ENCODE results near the gene BIK. TPM values are rescaled to one million over a fixed set of nuclear protein-coding genes. Genes with fewer than 3 reads are reported as not detected.

BIK gene
- total RNA-seq, 6 experiments from 2014 or later: 0.20 TPM; not detected in 5

DNA sequence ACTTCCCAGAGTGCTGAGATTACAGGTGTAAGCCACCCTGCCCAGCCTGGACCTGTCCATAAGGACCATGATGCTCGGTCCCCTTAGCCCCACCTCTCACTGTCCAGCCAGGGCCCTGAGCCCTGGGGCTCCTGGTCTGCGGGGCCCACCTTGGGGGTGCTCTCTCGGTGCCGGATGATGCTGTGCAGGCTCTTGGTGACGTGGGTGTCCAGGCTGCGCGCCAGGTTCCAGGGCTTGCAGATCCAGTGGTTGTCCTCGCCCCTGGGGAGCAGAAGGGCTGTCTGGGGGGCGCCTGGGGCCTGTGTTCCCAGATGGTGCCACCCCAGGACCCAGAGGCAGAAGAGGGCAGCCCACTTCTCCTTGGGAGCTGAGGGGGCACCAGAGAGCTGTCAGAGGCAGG is 63.0 kb downstream of the BIK start:
- H3K4me3 Mint-ChIP-seq: no peak overlapping the region
- DNase-seq: no peak
- no peak overlapping the region for H3K27ac Mint-ChIP-seq
- peaks cover 6% of the 10 kb centered on the region; the same call in 1 of the 2 replicates for H3K36me3 Mint-ChIP-seq (ENCODE audit: low read depth)
- peaks cover 6% of the 10 kb centered on the region; the same call in 1 of the 2 replicates for H3K4me1 Mint-ChIP-seq (ENCODE audit: low read depth)
- no peaks in the 10 kb centered on the region for H3K27me3 Mint-ChIP-seq (ENCODE audit: insufficient read depth)
- TF ChIP-seq, protein P1, sequence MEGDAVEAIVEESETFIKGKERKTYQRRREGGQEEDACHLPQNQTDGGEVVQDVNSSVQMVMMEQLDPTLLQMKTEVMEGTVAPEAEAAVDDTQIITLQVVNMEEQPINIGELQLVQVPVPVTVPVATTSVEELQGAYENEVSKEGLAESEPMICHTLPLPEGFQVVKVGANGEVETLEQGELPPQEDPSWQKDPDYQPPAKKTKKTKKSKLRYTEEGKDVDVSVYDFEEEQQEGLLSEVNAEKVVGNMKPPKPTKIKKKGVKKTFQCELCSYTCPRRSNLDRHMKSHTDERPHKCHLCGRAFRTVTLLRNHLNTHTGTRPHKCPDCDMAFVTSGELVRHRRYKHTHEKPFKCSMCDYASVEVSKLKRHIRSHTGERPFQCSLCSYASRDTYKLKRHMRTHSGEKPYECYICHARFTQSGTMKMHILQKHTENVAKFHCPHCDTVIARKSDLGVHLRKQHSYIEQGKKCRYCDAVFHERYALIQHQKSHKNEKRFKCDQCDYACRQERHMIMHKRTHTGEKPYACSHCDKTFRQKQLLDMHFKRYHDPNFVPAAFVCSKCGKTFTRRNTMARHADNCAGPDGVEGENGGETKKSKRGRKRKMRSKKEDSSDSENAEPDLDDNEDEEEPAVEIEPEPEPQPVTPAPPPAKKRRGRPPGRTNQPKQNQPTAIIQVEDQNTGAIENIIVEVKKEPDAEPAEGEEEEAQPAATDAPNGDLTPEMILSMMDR (IDR thresholded peaks at IDR 0.05): no peak
- H3K9me3 Mint-ChIP-seq: no peaks in the 10 kb centered on the region

DNA sequence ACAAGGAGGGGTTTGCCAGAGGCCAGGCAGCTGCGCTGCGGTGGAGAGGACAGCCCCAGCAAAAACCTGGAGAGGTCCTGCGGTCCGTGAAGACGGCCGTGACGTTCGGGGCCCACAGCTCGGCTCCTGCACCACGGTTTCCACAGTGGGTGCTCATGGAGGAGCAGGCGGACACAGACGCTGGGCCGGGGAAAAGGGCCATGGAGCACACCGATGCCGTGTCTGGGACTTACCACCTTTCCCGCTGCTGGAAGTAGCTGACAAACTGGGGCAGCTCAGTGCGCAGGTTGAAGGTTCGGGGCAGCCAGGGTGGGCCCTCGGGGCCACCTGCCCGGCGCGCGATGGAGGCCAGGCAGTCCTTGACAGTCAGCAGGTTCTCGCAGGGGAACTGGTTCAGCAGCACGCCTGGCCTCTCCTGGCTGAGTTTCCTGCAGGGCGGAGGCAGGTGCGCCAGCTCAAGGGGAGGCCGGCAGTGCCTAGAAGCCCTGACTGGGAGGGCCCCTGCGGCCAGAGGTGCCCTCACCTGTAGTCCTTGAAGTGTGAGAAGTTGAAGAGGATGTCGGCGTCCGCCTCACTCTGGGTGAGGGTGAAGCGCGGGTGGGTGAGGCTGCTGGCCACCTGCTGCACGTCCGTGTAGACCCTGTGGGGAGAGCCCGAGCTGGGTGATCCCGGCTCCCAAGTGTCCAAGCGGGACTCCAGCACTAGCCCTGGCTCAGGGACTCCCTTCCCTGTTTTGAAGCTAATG is 63.6 kb downstream of the BIK start:
- Mint-ChIP-seq H3K9me3 (no peaks in the 10 kb centered on the region), H3K4me1 (ENCODE audit: low read depth) (peaks cover under 1% of the 10 kb centered on the region; the same call in 1 of the 2 replicates), H3K27ac (no peak overlapping the region), H3K4me3 (no peak overlapping the region), H3K27me3 (ENCODE audit: insufficient read depth) (no peaks in the 10 kb centered on the region), H3K36me3 (ENCODE audit: low read depth) (peaks cover 9% of the 10 kb centered on the region; the same call in 1 of the 2 replicates)
- no peak for DNase-seq
- TF ChIP-seq, protein P1 (IDR thresholded peaks at IDR 0.05): no peak

DNA sequence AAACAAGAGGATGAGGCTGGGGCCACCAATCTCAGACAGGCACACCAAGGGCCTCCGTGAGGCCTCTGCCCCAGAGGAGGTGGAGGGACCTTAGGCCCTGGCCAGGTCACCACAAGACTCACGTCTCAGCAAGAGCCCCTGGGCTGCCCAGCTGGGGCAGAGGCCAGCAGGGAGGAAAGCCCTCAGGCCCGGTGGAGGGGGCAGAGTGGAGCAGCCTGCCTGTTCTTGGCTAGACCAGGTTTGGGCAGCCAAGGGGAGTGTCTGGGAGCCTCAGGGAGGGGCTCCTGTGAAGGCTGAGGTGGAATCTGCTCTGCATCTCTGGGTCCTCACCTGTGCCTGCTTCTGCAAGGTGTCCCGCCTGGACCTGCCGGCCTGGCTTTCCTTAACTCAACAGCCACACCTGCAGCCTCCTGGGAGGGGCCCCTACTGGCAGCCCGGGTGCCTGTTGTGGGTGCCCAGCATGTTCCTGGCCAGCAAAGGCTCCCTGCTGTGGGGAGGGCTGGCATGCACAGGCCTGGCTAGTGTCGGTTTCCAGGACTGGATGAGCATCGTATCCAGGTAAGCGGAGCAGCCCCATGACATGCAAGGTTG is 64.5 kb downstream of the BIK start:
- H3K27me3 Mint-ChIP-seq (ENCODE audit: insufficient read depth): no peaks in the 10 kb centered on the region
- no peak overlapping the region for H3K27ac Mint-ChIP-seq
- peaks cover 9% of the 10 kb centered on the region; the same call in 1 of the 2 replicates for H3K36me3 Mint-ChIP-seq (ENCODE audit: low read depth)
- H3K9me3 Mint-ChIP-seq: no peaks in the 10 kb centered on the region
- no peaks in the 10 kb centered on the region for H3K4me1 Mint-ChIP-seq (ENCODE audit: low read depth)
- H3K4me3 Mint-ChIP-seq: no peak overlapping the region
- DNase-seq: no peak
- TF ChIP-seq, protein P1 (IDR thresholded peaks at IDR 0.05): no peak

DNA sequence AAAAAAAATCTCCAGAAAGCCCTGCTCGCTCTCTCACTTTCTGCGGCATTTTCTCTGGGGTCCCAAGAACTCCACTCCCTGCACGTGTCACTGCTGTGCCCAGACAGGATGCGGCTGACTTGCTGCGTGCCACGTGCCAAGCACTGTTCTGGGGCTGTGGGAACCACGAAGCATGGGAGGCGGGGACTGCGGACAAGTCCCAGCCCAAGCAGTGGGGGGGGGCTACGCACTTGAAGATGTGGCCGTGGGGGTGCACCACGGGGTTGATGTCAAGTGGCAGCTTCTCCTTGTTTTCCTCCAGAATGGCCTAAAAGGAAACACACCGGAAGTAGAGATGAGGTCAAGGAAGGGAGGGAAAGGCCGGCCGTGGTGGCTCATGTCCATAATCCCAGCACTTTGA is 65.5 kb downstream of the BIK start:
- DNase-seq: no peak
- Mint-ChIP-seq H3K9me3 (no peaks in the 10 kb centered on the region), H3K27me3 (ENCODE audit: insufficient read depth) (no peaks in the 10 kb centered on the region), H3K27ac (no peak overlapping the region), H3K36me3 (ENCODE audit: low read depth) (peaks cover 9% of the 10 kb centered on the region; the same call in 1 of the 2 replicates), H3K4me3 (no peak overlapping the region), H3K4me1 (ENCODE audit: low read depth) (no peaks in the 10 kb centered on the region)
- TF ChIP-seq, protein P1 (IDR thresholded peaks at IDR 0.05): no peak

DNA sequence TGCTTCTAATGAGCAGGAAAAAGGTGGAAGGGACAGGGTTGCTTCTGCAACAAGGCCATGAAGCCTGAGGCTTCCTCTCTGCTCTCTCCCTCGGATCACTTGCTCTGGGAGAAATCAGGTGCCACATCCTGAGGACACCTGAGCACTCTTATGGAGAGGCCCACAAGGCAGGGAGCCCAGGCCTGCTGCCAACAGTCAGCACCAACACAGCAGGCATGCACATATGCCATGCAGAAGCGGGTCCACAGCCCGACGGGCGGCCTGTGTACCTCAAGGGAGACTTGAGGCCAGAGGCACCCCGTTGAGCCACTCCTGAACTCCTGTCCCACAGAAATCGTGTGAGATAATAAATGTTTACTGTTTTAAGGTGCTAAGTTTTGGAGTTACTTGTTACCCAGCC is 66.9 kb downstream of the BIK start:
- TF ChIP-seq, protein P1 (IDR thresholded peaks at IDR 0.05): no peak
- no peaks in the 10 kb centered on the region for H3K9me3 Mint-ChIP-seq
- no peak overlapping the region for H3K27ac Mint-ChIP-seq
- H3K36me3 Mint-ChIP-seq (ENCODE audit: low read depth): peaks cover 13% of the 10 kb centered on the region; the same call in 1 of the 2 replicates
- DNase-seq: no peak
- no peaks in the 10 kb centered on the region for H3K4me1 Mint-ChIP-seq (ENCODE audit: low read depth)
- H3K27me3 Mint-ChIP-seq (ENCODE audit: insufficient read depth): no peaks in the 10 kb centered on the region
- no peak overlapping the region for H3K4me3 Mint-ChIP-seq

Other genes starting within 250 kb of the BIK start
- 10 to 100 TPM; 69.8 to 97.3 (median 76.2) TPM for gene PACSIN2, start 95.6 kb upstream of the BIK start, total RNA-seq (2021; fragmentation: NEBNext Ultra II Directional; extraction: Animal tissue kit (Norgen Biotek cat#: 25700))
- gene TTLL1, start 21.4 kb upstream of the BIK start, total RNA-seq (2021; fragmentation: NEBNext Ultra II Directional; extraction: Animal tissue kit (Norgen Biotek cat#: 25700)): 1 to 10 TPM; 5.7 to 7.7 (median 6.5) TPM
- gene MCAT, start 32.6 kb downstream of the BIK start, total RNA-seq (2021; fragmentation: NEBNext Ultra II Directional; extraction: Animal tissue kit (Norgen Biotek cat#: 25700)): 10 to 100 TPM; 15.1 to 16.6 (median 15.6) TPM
- gene TSPO, start 40.8 kb downstream of the BIK start, total RNA-seq (2021; fragmentation: NEBNext Ultra II Directional; extraction: Animal tissue kit (Norgen Biotek cat#: 25700)): 100 to 1,000 TPM; 325 to 442 (median 361) TPM
- gene TTLL12, start 76.4 kb downstream of the BIK start, total RNA-seq (2021; fragmentation: NEBNext Ultra II Directional; extraction: Animal tissue kit (Norgen Biotek cat#: 25700)): 10 to 100 TPM; 33.9 to 42.4 (median 38.7) TPM
- not detected for gene SCUBE1, start 232.6 kb downstream of the BIK start, total RNA-seq (2021; fragmentation: NEBNext Ultra II Directional; extraction: Animal tissue kit (Norgen Biotek cat#: 25700))